ENCODE results near the gene NCR2. TPM values are rescaled to one million over a fixed set of nuclear protein-coding genes. Genes with fewer than 3 reads are reported as not detected.

Gene NCR2
- polyA plus RNA-seq, 3 donors from 2014 or later: 0.91 to 0.97 TPM; not detected in 1

GRCh38 chr6:41336824-41337223, 1.4 kb downstream of the NCR2 start:
- peaks cover 0 to under 1% (median 0%) of the 10 kb centered on the region in 3 donors for H3K36me3 Mint-ChIP-seq
- H3K27me3 Mint-ChIP-seq (ENCODE audit: low read depth in 3 of 3): peaks cover 11 to 16% (median 14%) of the 10 kb centered on the region in 3 donors
- H3K4me1 Mint-ChIP-seq: peaks cover 46 to 50% of the 10 kb centered on the region in 2 donors
- no peak overlapping the region for H3K4me3 Mint-ChIP-seq
- DNase-seq: no peak
- H3K27ac Mint-ChIP-seq: peak overlapping the region; percentile 51 to 98 (median 90)
- H3K9me3 Mint-ChIP-seq: no peaks in the 10 kb centered on the region

- peaks cover 37 to 41% of the 10 kb centered on the region in 2 donors for H3K4me1 Mint-ChIP-seq
- no peak for DNase-seq
- H3K4me3 Mint-ChIP-seq: no peak overlapping the region
- no peaks in the 10 kb centered on the region for H3K9me3 Mint-ChIP-seq
- H3K27me3 Mint-ChIP-seq (ENCODE audit: low read depth in 3 of 3): peaks cover 8 to 15% (median 14%) of the 10 kb centered on the region in 3 donors
- peaks cover 0 to 3% (median 0%) of the 10 kb centered on the region in 3 donors for H3K36me3 Mint-ChIP-seq
- H3K27ac Mint-ChIP-seq: peak overlapping the region in 1 of 6 donors; percentile 28
Observed at GRCh38 chr6:41337709-41338108, 2.3 kb downstream of the NCR2 start.

- Mint-ChIP-seq H3K4me3 (no peak overlapping the region), H3K27me3 (ENCODE audit: low read depth in 3 of 3) (peaks cover 6 to 11% (median 8%) of the 10 kb centered on the region in 3 donors), H3K9me3 (no peaks in the 10 kb centered on the region), H3K4me1 (peaks cover 30 to 39% of the 10 kb centered on the region in 2 donors), H3K27ac (peak overlapping the region in 1 of 6 donors; percentile 35), H3K36me3 (peaks cover 0 to 3% (median 0%) of the 10 kb centered on the region in 3 donors)
- DNase-seq: no peak
Observed at GRCh38 chr6:41338659-41339058, 3.3 kb downstream of the NCR2 start.

GRCh38 chr6:41341580-41341979, 6.2 kb downstream of the NCR2 start:
- H3K27me3 Mint-ChIP-seq (ENCODE audit: low read depth in 3 of 3): peaks cover 2 to 4% (median 4%) of the 10 kb centered on the region in 3 donors
- no peak overlapping the region for H3K4me3 Mint-ChIP-seq
- H3K27ac Mint-ChIP-seq: peak overlapping the region in 2 of 6 donors; percentile 16 to 64
- peaks cover 0 to 3% (median 0%) of the 10 kb centered on the region in 3 donors for H3K36me3 Mint-ChIP-seq
- DNase-seq: no peak
- H3K9me3 Mint-ChIP-seq: no peaks in the 10 kb centered on the region
- peaks cover 31 to 39% of the 10 kb centered on the region in 2 donors for H3K4me1 Mint-ChIP-seq

GRCh38 chr6:41342241-41342640, 6.8 kb downstream of the NCR2 start:
- H3K27me3 Mint-ChIP-seq (ENCODE audit: low read depth in 3 of 3): peaks cover 2 to 5% (median 5%) of the 10 kb centered on the region in 3 donors
- H3K36me3 Mint-ChIP-seq: peaks cover 0 to 3% (median 0%) of the 10 kb centered on the region in 3 donors
- H3K4me1 Mint-ChIP-seq: peaks cover 30 to 42% of the 10 kb centered on the region in 2 donors
- no peak overlapping the region for H3K4me3 Mint-ChIP-seq
- H3K9me3 Mint-ChIP-seq: no peaks in the 10 kb centered on the region
- H3K27ac Mint-ChIP-seq: peak overlapping the region in 2 of 6 donors; percentile 16 to 45
- DNase-seq: no peak

GRCh38 chr6:41343641-41344187, 8.3 kb downstream of the NCR2 start:
- Mint-ChIP-seq H3K9me3 (no peaks in the 10 kb centered on the region), H3K27me3 (ENCODE audit: low read depth in 3 of 3) (peaks cover 5 to 6% (median 5%) of the 10 kb centered on the region in 3 donors), H3K36me3 (peaks cover 0 to 3% (median 3%) of the 10 kb centered on the region in 3 donors), H3K27ac (peak overlapping the region in 4 of 6 donors; percentile 30 to 95 (median 82)), H3K4me3 (peak overlapping the region in 1 of 5 donors; percentile 29), H3K4me1 (peaks cover 30 to 42% of the 10 kb centered on the region in 2 donors)
- no peak for DNase-seq

- Mint-ChIP-seq H3K4me3 (peak overlapping the region; percentile 38 to 72 (median 64)), H3K36me3 (peaks cover 0 to 3% (median 3%) of the 10 kb centered on the region in 3 donors), H3K9me3 (peaks cover 0 to 3% (median 0%) of the 10 kb centered on the region in 6 donors), H3K27me3 (ENCODE audit: low read depth in 3 of 3) (peaks cover 5 to 6% (median 5%) of the 10 kb centered on the region in 3 donors), H3K4me1 (peaks cover 30 to 42% of the 10 kb centered on the region in 2 donors), H3K27ac (peak overlapping the region; percentile 68 to 95 (median 88))
- DNase-seq: peak; percentile 52 to 58 (median 57)
Observed at GRCh38 chr6:41344876-41345275, 9.5 kb downstream of the NCR2 start.

- H3K36me3 Mint-ChIP-seq: peaks cover 0 to 3% (median 3%) of the 10 kb centered on the region in 3 donors
- H3K27me3 Mint-ChIP-seq (ENCODE audit: low read depth in 3 of 3): peaks cover 3 to 11% (median 5%) of the 10 kb centered on the region in 3 donors
- H3K9me3 Mint-ChIP-seq: peaks cover 0 to 3% (median 0%) of the 10 kb centered on the region in 6 donors
- peak overlapping the region in 4 of 5 donors; percentile 26 to 58 (median 42) for H3K4me3 Mint-ChIP-seq
- H3K4me1 Mint-ChIP-seq: peaks cover 30 to 42% of the 10 kb centered on the region in 2 donors
- no peak for DNase-seq
- peak overlapping the region in 4 of 6 donors; percentile 38 to 95 (median 84) for H3K27ac Mint-ChIP-seq
Observed at GRCh38 chr6:41345901-41346300, 10.5 kb downstream of the NCR2 start.

- H3K4me3 Mint-ChIP-seq: no peak overlapping the region
- H3K27me3 Mint-ChIP-seq (ENCODE audit: low read depth in 3 of 3): peaks cover 3 to 13% (median 5%) of the 10 kb centered on the region in 3 donors
- peaks cover 0 to 3% (median 3%) of the 10 kb centered on the region in 3 donors for H3K36me3 Mint-ChIP-seq
- peak overlapping the region in 3 of 6 donors; percentile 22 to 95 (median 83) for H3K27ac Mint-ChIP-seq
- peaks cover 30 to 42% of the 10 kb centered on the region in 2 donors for H3K4me1 Mint-ChIP-seq
- peaks cover 0 to 3% (median 0%) of the 10 kb centered on the region in 6 donors for H3K9me3 Mint-ChIP-seq
- no peak for DNase-seq
Observed at GRCh38 chr6:41346441-41346840, 11.0 kb downstream of the NCR2 start.

GRCh38 chr6:41347378-41348050, 12.1 kb downstream of the NCR2 start:
- Mint-ChIP-seq H3K27ac (no peak overlapping the region), H3K4me1 (peaks cover 30 to 42% of the 10 kb centered on the region in 2 donors), H3K27me3 (ENCODE audit: low read depth in 3 of 3) (peaks cover 2 to 13% (median 5%) of the 10 kb centered on the region in 3 donors), H3K36me3 (peaks cover 0 to 3% (median 0%) of the 10 kb centered on the region in 3 donors), H3K9me3 (peaks cover 0 to 3% (median 0%) of the 10 kb centered on the region in 6 donors), H3K4me3 (no peak overlapping the region)
- DNase-seq: no peak

- peaks cover 2 to 15% (median 5%) of the 10 kb centered on the region in 3 donors for H3K27me3 Mint-ChIP-seq (ENCODE audit: low read depth in 3 of 3)
- DNase-seq: no peak
- H3K27ac Mint-ChIP-seq: no peak overlapping the region
- peaks cover 0 to 3% (median 0%) of the 10 kb centered on the region in 6 donors for H3K9me3 Mint-ChIP-seq
- peaks cover 27 to 32% of the 10 kb centered on the region in 2 donors for H3K4me1 Mint-ChIP-seq
- H3K36me3 Mint-ChIP-seq: peaks cover 0 to 3% (median 0%) of the 10 kb centered on the region in 3 donors
- H3K4me3 Mint-ChIP-seq: no peak overlapping the region
Observed at GRCh38 chr6:41348934-41349333, 13.5 kb downstream of the NCR2 start.

- peaks cover 0 to 5% (median 0%) of the 10 kb centered on the region in 6 donors for H3K9me3 Mint-ChIP-seq
- H3K4me1 Mint-ChIP-seq: no peaks in the 10 kb centered on the region
- DNase-seq: no peak
- no peak overlapping the region for H3K4me3 Mint-ChIP-seq
- no peak overlapping the region for H3K27ac Mint-ChIP-seq
- H3K27me3 Mint-ChIP-seq (ENCODE audit: low read depth in 3 of 3): peaks cover 0 to 16% (median 0%) of the 10 kb centered on the region in 3 donors
- H3K36me3 Mint-ChIP-seq: peaks cover 0 to 3% (median 0%) of the 10 kb centered on the region in 3 donors
Observed at GRCh38 chr6:41352396-41352795, 17.0 kb downstream of the NCR2 start.

- Mint-ChIP-seq H3K27me3 (ENCODE audit: low read depth in 3 of 3) (peaks cover 0 to 16% (median 0%) of the 10 kb centered on the region in 3 donors), H3K4me3 (no peak overlapping the region)
Observed at GRCh38 chr6:41352907-41353306, 17.5 kb downstream of the NCR2 start.

GRCh38 chr6:41353333-41353732, 17.9 kb downstream of the NCR2 start:
- no peaks in the 10 kb centered on the region for H3K4me1 Mint-ChIP-seq
- H3K9me3 Mint-ChIP-seq: peaks cover 0 to 7% (median 0%) of the 10 kb centered on the region in 6 donors
- H3K4me3 Mint-ChIP-seq: no peak overlapping the region
- H3K27ac Mint-ChIP-seq: no peak overlapping the region
- H3K36me3 Mint-ChIP-seq: peaks cover 0 to 3% (median 0%) of the 10 kb centered on the region in 3 donors
- no peak for DNase-seq
- H3K27me3 Mint-ChIP-seq (ENCODE audit: low read depth in 3 of 3): peaks cover 0 to 16% (median 0%) of the 10 kb centered on the region in 3 donors

More at GRCh38 chr6:41352907-41353306, 17.5 kb downstream of the NCR2 start:
- Mint-ChIP-seq H3K27ac (no peak overlapping the region), H3K9me3 (peaks cover 0 to 7% (median 0%) of the 10 kb centered on the region in 6 donors), H3K4me1 (no peaks in the 10 kb centered on the region), H3K36me3 (peaks cover 0 to 3% (median 0%) of the 10 kb centered on the region in 3 donors)
- DNase-seq: no peak
